Activated CD8-positive, alpha-beta T cell treated with anti-CD3 and anti-CD28 coated beads for 36 hours (primary cell): Measurements from ENCODE around the gene RPRML. TPM values are rescaled to one million over a fixed set of nuclear protein-coding genes. Genes with fewer than 3 reads are reported as not detected.
A peak's percentile ranks its signal among the peaks of the same experiment; 100 is the strongest.

Source experiments
- ATAC-seq: fragments of 200-7000 bp; cut with Tn5 transposase; one replicate; pipeline ENCODE4 v1.10.0; 2021; ENCODE audit warnings: mild to moderate bottlenecking, moderate library complexity
- CTCF ChIA-PET: fragments of 350-600 bp; sonication (Branson Sonifier 250); formaldehyde crosslinking; loops from one replicate; lab custom pipeline; 2021; ENCODE audit warnings: antibody characterized with exemption; lab: Charles Lee
- POLR2A ChIA-PET: fragments of 350-600 bp; sonication (Branson Sonifier 250); formaldehyde crosslinking; loops from one replicate; lab custom pipeline; 2021; ENCODE audit warnings: antibody characterized with exemption; lab: Charles Lee
- DNase-seq: peaks from one replicate; pipeline ENCODE4 v3.0.0-alpha.2; 2020
- H3K27ac Mint-ChIP-seq: one replicate; pipeline ENCODE4 v1.8.0; 2021; ENCODE audit warnings: mild to moderate bottlenecking, mixed read lengths
- H3K27me3 Mint-ChIP-seq: one replicate; pipeline ENCODE4 v1.8.0; 2021; ENCODE audit warnings: mixed read lengths
- H3K36me3 Mint-ChIP-seq: one replicate; pipeline ENCODE4 v1.8.0; 2021; ENCODE audit warnings: low read depth, mixed read lengths
- H3K4me1 Mint-ChIP-seq: one replicate; pipeline ENCODE4 v1.8.0; 2021; ENCODE audit warnings: low read depth, mixed read lengths
- H3K4me3 Mint-ChIP-seq: one replicate; pipeline ENCODE4 v1.8.0; 2021; ENCODE audit warnings: mild to moderate bottlenecking, moderate library complexity, mixed read lengths
- H3K9me3 Mint-ChIP-seq: one replicate; pipeline ENCODE4 v1.8.0; 2021; ENCODE audit warnings: mixed read lengths
- CTCF ChIP-seq: fragments of 200-600 bp; IDR thresholded peaks from one replicate; pipeline ENCODE4 v1.8.0; 2022; ENCODE audit warnings: antibody characterized with exemption, mild to moderate bottlenecking
- intact Hi-C: fragments of 100-400 bp; cut with micrococcal nuclease; formaldehyde crosslinking; loops from one replicate; pipeline ENCODE4 v1.10.0; 2022
- total RNA-seq, 2 experiments: library from RNA; stranded (reverse); gene quantifications; one replicate each; pipeline ENCODE4 v1.2.3, GENCODE V29; 2021

The RPRML gene
- total RNA-seq, 2 experiments from 2014 or later = not detected

- Mint-ChIP-seq H3K4me1 (peaks cover 22% of the 10 kb centered on the region), H3K27ac (no peak overlapping the region), H3K4me3 (no peak overlapping the region), H3K27me3 (no peaks in the 10 kb centered on the region), H3K9me3 (no peaks in the 10 kb centered on the region), H3K36me3 (peaks cover 19% of the 10 kb centered on the region)
- peak; percentile 47 for ATAC-seq
- intact Hi-C loops = loop anchor here (5.0 kb wide), 2 partner anchors 60 to 100 kb away; no protein-coding TSS in a partner anchor
- peak; percentile 84 for TF ChIP-seq CTCF
- peak; percentile 69 for DNase-seq
- ChIA-PET CTCF (interaction anchor here (0.5 to 5.8 kb wide), 22 partner anchors 9 to 248 kb away, joined by 3 to 45 read pairs (median 6); no protein-coding TSS in a partner anchor), POLR2A (interaction anchor here (0.6 to 1.3 kb wide), 3 partner anchors 8 to 485 kb away, joined by 3 to 4 read pairs (median 3); no protein-coding TSS in a partner anchor)
These were observed 36.4 kb downstream of the RPRML start for GRCh38 chr17:46942441-46943217.

GRCh38 chr17:46940692-46941404, 38.2 kb downstream of the RPRML start:
- Mint-ChIP-seq H3K9me3 (no peaks in the 10 kb centered on the region), H3K4me3 (no peak overlapping the region), H3K27ac (peak overlapping the region; percentile 83), H3K27me3 (no peaks in the 10 kb centered on the region), H3K36me3 (peaks cover 23% of the 10 kb centered on the region), H3K4me1 (peaks cover 22% of the 10 kb centered on the region)
- ATAC-seq (peak; percentile 79), DNase-seq (peak; percentile 87)
- intact Hi-C loops = loop anchor here (5.0 kb wide), 2 partner anchors 61 to 99 kb away; no protein-coding TSS in a partner anchor
- POLR2A ChIA-PET = interaction anchor here (0.6 kb wide), 1 partner anchor 9 kb away, joined by 4 read pairs; no protein-coding TSS in a partner anchor
- peak; percentile 85 for TF ChIP-seq CTCF
- CTCF ChIA-PET = interaction anchor here (0.6 to 5.8 kb wide), 23 partner anchors 7 to 557 kb away, joined by 3 to 45 read pairs (median 3); partner anchors contain the start of gene GOSR2

GRCh38 chr17:46935658-46936266, 43.3 kb downstream of the RPRML start:
- DNase-seq (no peak), ATAC-seq (no peak)
- Mint-ChIP-seq H3K27me3 (no peaks in the 10 kb centered on the region), H3K36me3 (peaks cover 46% of the 10 kb centered on the region), H3K27ac (peak overlapping the region; percentile 6), H3K9me3 (no peaks in the 10 kb centered on the region), H3K4me3 (no peak overlapping the region), H3K4me1 (no peaks in the 10 kb centered on the region)
- ChIA-PET POLR2A (no interaction called here), CTCF (no interaction called here)
- intact Hi-C loops = no loop called here
- no peak for TF ChIP-seq CTCF

GRCh38 chr17:46931596-46931995, 47.5 kb downstream of the RPRML start:
- Mint-ChIP-seq H3K9me3 (no peaks in the 10 kb centered on the region), H3K27ac (peak overlapping the region; percentile 18), H3K36me3 (peaks cover 37% of the 10 kb centered on the region), H3K27me3 (no peaks in the 10 kb centered on the region), H3K4me1 (peaks cover 24% of the 10 kb centered on the region), H3K4me3 (no peak overlapping the region)
- ChIA-PET POLR2A (no interaction called here), CTCF (interaction anchor here (2.5 kb wide), 1 partner anchor 12 kb away, joined by 12 read pairs; no protein-coding TSS in a partner anchor)
- TF ChIP-seq CTCF = no peak
- ATAC-seq = no peak
- intact Hi-C loops = no loop called here
- DNase-seq = no peak
